Frontal cortex (tissue), 4 donors: Measurements from ENCODE around the gene TRIM52. TPM values are rescaled to one million over a fixed set of nuclear protein-coding genes. Genes with fewer than 3 reads are reported as not detected.

Experiments used
- DNase-seq, 2 donors: peaks; one replicate each; pipeline ENCODE4 v3.0.0; 2012; ENCODE audit warnings: low spot score in 2 of 2
- FAIRE-seq: peaks from 2 replicates; lab custom pipeline; 2012; peaks lifted over from hg19 to GRCh38; lab: Jason Lieb, UNC
- total RNA-seq: library from RNA; depleted of rRNA; stranded (reverse); fragments of >200 nt; gene quantifications from one replicate; pipeline ENCODE4 v1.2.3, GENCODE V29; 2014
- donor health status: control.
- donor health status: control.
- donor health status: control.

Gene TRIM52
- total RNA-seq, 1 donor from 2014 or later = 9.8 TPM

- no peak for DNase-seq
- FAIRE-seq = no peak
Measured at GRCh38 chr5:181235689-181236366, 25.1 kb downstream of the TRIM52 start.

GRCh38 chr5:181235323-181235688, 25.6 kb downstream of the TRIM52 start:
- no peak for FAIRE-seq
- DNase-seq = no peak

GRCh38 chr5:181234455-181235306, 26.3 kb downstream of the TRIM52 start:
- DNase-seq = no peak
- FAIRE-seq = no peak

GRCh38 chr5:181233801-181234454, 27.0 kb downstream of the TRIM52 start:
- DNase-seq (no peak), FAIRE-seq (no peak)

- FAIRE-seq (no peak), DNase-seq (no peak)
Measured at GRCh38 chr5:181233088-181233800, 27.7 kb downstream of the TRIM52 start.

- no peak for FAIRE-seq
- no peak for DNase-seq
Measured at GRCh38 chr5:181232593-181232992, 28.4 kb downstream of the TRIM52 start.

GRCh38 chr5:181231432-181231831, 29.5 kb downstream of the TRIM52 start:
- DNase-seq = no peak
- no peak for FAIRE-seq

- FAIRE-seq = no peak
- no peak for DNase-seq
Measured at GRCh38 chr5:181230551-181230950, 30.4 kb downstream of the TRIM52 start.

GRCh38 chr5:181229996-181230395, 30.9 kb downstream of the TRIM52 start:
- no peak for DNase-seq
- FAIRE-seq = no peak

GRCh38 chr5:181224390-181225229, 36.3 kb downstream of the TRIM52 start:
- no peak for FAIRE-seq

GRCh38 chr5:181223729-181224389, 37.1 kb downstream of the TRIM52 start:
- FAIRE-seq (no peak), DNase-seq (no peak)

More at GRCh38 chr5:181224390-181225229, 36.3 kb downstream of the TRIM52 start:
- DNase-seq = no peak

GRCh38 chr5:181223058-181223728, 37.8 kb downstream of the TRIM52 start, which contains the start of gene TRIM41:
Gene TRIM41, plus strand, starts transcription at chr5:181223281. Its CDS starts 719 bp downstream, at chr5:181224000.
- no peak for FAIRE-seq
- DNase-seq = peak; percentile 88 to 90

GRCh38 chr5:181222630-181223057, 38.3 kb downstream of the TRIM52 start:
- DNase-seq = no peak

GRCh38 chr5:181221792-181222629, 38.9 kb downstream of the TRIM52 start:
- FAIRE-seq (no peak), DNase-seq (peak; percentile 70 to 71)

More at GRCh38 chr5:181222630-181223057, 38.3 kb downstream of the TRIM52 start:
- no peak for FAIRE-seq

GRCh38 chr5:181221105-181221791, 39.7 kb downstream of the TRIM52 start:
- no peak for DNase-seq
- no peak for FAIRE-seq

- no peak for DNase-seq
- FAIRE-seq = no peak
Measured at GRCh38 chr5:181220178-181220515, 40.8 kb downstream of the TRIM52 start.
